Lower leg skin (tissue), 4 donors: ENCODE measurements around the gene SPAG9. TPM values are rescaled to one million over a fixed set of nuclear protein-coding genes. Genes with fewer than 3 reads are reported as not detected.
A peak's percentile ranks its signal among the peaks of the same experiment; 100 is the strongest.
"Not testable (repeated sequence)": the region's sequence is repeated elsewhere in the genome, so short reads cannot be mapped to it uniquely, and the experiment has no call there.

ENCODE experiments used
- DNase-seq, 2 donors: peaks; one replicate each; pipeline ENCODE4 v3.0.0-alpha.2; 2019; ENCODE audit warnings: low spot score in 2 of 2
- H3K4me3 ChIP-seq: fragments of 200-600 bp; sonication (generic); 2 replicates; pipeline ENCODE4 v1.5.1; 2017; ENCODE audit warnings: mild to moderate bottlenecking, low read depth; ENCODE audit not compliant: poor library complexity, severe bottlenecking
- POLR2A ChIP-seq, 2 donors: fragments of 450-650 bp; IDR thresholded peaks; one replicate each; pipeline ENCODE4 v1.6.1; 2016 to 2017; ENCODE audit warnings: antibody characterized with exemption in 2 of 2, mild to moderate bottlenecking in 1 of 2, moderate library complexity in 1 of 2
- WGBS, 2 donors: methylation state at CpG; one replicate each; pipeline ENCODE4 v1.1.5; 2018; 5-methylcytosine and 5-hydroxymethylcytosine counted together
- intact Hi-C: fragments of 100-400 bp; cut with DNase I; formaldehyde crosslinking; loops from one replicate; pipeline ENCODE4 v1.15.0; 2023; ENCODE audit warnings: low total_unique reads
- total RNA-seq, 4 donors: library from RNA; depleted of rRNA; stranded (reverse); fragments of >200 nt; gene quantifications; one replicate each; pipeline ENCODE4 v1.1.0, GENCODE V29; 2016
- TF ChIP-seq, protein P1 (sequence below), 3 donors: fragments of 450-650 bp; IDR thresholded peaks; one replicate each; pipeline ENCODE4 v1.5.1; 2016; ENCODE audit warnings: antibody characterized with exemption in 3 of 3, mild to moderate bottlenecking in 3 of 3, moderate library complexity in 2 of 3

Gene SPAG9
- total RNA-seq, 4 donors from 2014 or later: 63.7 to 106 (median 69.3) TPM

- no peak overlapping the region for H3K4me3 ChIP-seq
- intact Hi-C loops: no loop called here
- peak; percentile 49 to 86 for DNase-seq
- TF ChIP-seq POLR2A (IDR thresholded peaks at IDR 0.05): no peak
- TF ChIP-seq, protein P1, sequence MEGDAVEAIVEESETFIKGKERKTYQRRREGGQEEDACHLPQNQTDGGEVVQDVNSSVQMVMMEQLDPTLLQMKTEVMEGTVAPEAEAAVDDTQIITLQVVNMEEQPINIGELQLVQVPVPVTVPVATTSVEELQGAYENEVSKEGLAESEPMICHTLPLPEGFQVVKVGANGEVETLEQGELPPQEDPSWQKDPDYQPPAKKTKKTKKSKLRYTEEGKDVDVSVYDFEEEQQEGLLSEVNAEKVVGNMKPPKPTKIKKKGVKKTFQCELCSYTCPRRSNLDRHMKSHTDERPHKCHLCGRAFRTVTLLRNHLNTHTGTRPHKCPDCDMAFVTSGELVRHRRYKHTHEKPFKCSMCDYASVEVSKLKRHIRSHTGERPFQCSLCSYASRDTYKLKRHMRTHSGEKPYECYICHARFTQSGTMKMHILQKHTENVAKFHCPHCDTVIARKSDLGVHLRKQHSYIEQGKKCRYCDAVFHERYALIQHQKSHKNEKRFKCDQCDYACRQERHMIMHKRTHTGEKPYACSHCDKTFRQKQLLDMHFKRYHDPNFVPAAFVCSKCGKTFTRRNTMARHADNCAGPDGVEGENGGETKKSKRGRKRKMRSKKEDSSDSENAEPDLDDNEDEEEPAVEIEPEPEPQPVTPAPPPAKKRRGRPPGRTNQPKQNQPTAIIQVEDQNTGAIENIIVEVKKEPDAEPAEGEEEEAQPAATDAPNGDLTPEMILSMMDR (IDR thresholded peaks at IDR 0.05): no peak
- 32 to 35% methylated on average over 14 of the region's 14 CpGs for WGBS, 2 donors
Observed at GRCh38 chr17:51118330-51119195, 2.1 kb downstream of the SPAG9 start.

DNA sequence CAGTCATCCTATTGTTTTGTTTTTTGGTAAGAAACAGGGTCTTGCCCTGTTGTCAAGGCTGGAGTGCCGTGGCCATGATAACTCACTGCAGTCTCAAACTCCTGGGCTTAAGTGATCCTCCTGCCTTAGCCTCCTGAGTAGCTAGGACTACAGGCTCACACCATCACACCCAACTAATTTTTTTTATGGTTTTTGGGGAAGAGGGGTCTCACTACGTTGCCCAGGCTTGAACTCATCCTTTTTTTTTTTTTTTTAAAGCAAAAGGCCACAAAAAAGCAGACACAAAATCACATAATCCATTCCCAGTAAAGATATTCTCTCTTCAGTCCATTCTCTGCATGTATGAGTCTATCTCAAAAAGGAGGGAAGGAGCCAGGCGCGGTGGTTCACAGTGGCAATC, 5.5 kb downstream of the SPAG9 start:
- intact Hi-C loops: no loop called here
- peak in 1 of 2 donors; percentile 31 for DNase-seq
- TF ChIP-seq, protein P1 (IDR thresholded peaks at IDR 0.05): no peak
- TF ChIP-seq POLR2A (IDR thresholded peaks at IDR 0.05): no peak
- 80 to 93% methylated on average over 4 of the region's 4 CpGs for WGBS, 2 donors
- H3K4me3 ChIP-seq: no peak overlapping the region

- intact Hi-C loops, H3K4me3 ChIP-seq: not testable (repeated sequence)
- WGBS, 2 donors: 84 to 87% methylated on average over 15 to 16 of the region's 16 CpGs
- TF ChIP-seq, protein P1 (IDR thresholded peaks at IDR 0.05): peak in 1 of 3 donors; percentile 48
- peak; percentile 38 to 82 for DNase-seq
Observed at GRCh38 chr17:51112303-51113222, 8.1 kb downstream of the SPAG9 start.

DNA sequence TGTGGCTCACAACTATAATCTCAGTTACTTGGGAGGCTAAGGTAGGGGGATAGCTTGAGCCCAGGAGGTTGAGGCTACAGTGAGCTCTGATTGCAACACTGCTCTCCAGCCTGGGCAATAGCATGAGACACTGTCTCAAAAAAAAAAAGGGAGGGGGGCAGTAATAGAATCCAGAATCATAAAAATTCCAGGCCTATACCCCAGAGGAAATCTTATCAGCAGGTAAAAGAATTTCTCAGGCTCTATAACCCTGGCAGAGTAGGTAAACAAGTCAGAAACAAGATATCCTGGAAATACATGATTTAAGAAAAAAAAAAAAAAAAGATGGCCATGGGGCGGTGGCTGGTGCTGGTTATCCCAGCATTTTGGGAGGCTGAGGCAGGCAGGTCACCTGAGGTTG, 12.9 kb downstream of the SPAG9 start:
- H3K4me3 ChIP-seq: no peak overlapping the region
- 91 to 96% methylated on average over 1 of the region's 1 CpG for WGBS, 2 donors
- DNase-seq: peak in 1 of 2 donors; percentile 10
- TF ChIP-seq, protein P1 (IDR thresholded peaks at IDR 0.05): no peak
- TF ChIP-seq POLR2A (IDR thresholded peaks at IDR 0.05): no peak
- intact Hi-C loops: no loop called here

DNA sequence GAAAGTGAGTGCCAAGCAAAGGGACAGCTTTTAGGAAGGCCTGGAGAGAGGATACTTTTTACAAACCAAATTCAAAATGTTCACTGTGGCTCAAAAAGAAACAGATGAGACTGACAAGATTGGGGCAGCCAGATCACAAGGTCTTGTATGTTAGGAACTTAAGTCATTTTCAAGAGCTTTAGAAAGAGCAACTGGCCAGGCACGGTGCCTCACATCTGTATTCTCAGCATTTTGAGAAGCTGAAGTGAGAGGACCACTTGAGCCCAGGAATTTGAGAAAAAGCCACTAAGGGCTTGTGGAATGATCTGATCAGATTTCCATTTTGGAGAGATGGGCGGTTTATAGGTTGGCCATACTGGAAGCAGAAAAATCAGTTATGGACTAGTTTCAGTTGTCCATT, 17.2 kb downstream of the SPAG9 start:
- no peak overlapping the region for H3K4me3 ChIP-seq
- DNase-seq: peak in 1 of 2 donors; percentile 61
- 86 to 87% methylated on average over 2 of the region's 2 CpGs for WGBS, 2 donors
- intact Hi-C loops: no loop called here
- TF ChIP-seq, protein P1 (IDR thresholded peaks at IDR 0.05): no peak
- TF ChIP-seq POLR2A (IDR thresholded peaks at IDR 0.05): no peak
